Measurements from ENCODE around the gene FAM107B. TPM values are rescaled to one million over a fixed set of nuclear protein-coding genes. Genes with fewer than 3 reads are reported as not detected.

Gene FAM107B
- total RNA-seq, 3 donors from 2014 or later = 30.8 to 56.1 (median 51.8) TPM

DNA sequence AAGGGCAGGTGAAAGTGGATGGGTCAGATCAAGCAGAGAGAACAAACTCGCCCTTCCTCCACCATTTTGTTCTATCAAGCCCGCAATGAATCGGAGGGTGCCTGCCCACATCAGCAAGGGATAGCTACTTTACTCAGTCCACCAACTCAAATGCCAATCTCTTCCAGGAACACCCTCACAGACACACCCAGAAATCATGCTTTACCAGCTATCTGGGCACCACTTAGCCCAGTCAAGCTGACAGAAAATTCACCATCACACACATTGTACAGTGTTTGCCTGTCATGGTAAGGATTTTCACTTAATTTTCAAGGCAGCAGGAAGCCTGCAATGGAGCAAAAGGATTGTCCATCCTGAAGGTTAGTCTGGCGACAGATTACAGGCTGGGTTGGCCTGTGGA, 75.2 kb downstream of the FAM107B start:
- no peak for DNase-seq (ENCODE audit: low spot score in 2 of 2)
- intact Hi-C loops (cut with DNase I; ENCODE audit: low total_unique reads) = no loop called here
- Histone ChIP-seq H3K9me3 (no peaks in the 10 kb centered on the region), H3K4me3 (no peak overlapping the region), H3K27me3 (no peaks in the 10 kb centered on the region), H3K4me1 (no peaks in the 10 kb centered on the region), H3K27ac (no peak overlapping the region), H3K36me3 (no peaks in the 10 kb centered on the region)
- TF ChIP-seq POLR2AphosphoS5 (IDR thresholded peaks at IDR 0.05) (no peak), POLR2A (IDR thresholded peaks at IDR 0.05) (no peak)
- TF ChIP-seq, protein P1, sequence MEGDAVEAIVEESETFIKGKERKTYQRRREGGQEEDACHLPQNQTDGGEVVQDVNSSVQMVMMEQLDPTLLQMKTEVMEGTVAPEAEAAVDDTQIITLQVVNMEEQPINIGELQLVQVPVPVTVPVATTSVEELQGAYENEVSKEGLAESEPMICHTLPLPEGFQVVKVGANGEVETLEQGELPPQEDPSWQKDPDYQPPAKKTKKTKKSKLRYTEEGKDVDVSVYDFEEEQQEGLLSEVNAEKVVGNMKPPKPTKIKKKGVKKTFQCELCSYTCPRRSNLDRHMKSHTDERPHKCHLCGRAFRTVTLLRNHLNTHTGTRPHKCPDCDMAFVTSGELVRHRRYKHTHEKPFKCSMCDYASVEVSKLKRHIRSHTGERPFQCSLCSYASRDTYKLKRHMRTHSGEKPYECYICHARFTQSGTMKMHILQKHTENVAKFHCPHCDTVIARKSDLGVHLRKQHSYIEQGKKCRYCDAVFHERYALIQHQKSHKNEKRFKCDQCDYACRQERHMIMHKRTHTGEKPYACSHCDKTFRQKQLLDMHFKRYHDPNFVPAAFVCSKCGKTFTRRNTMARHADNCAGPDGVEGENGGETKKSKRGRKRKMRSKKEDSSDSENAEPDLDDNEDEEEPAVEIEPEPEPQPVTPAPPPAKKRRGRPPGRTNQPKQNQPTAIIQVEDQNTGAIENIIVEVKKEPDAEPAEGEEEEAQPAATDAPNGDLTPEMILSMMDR (IDR thresholded peaks at IDR 0.05) = no peak

DNA sequence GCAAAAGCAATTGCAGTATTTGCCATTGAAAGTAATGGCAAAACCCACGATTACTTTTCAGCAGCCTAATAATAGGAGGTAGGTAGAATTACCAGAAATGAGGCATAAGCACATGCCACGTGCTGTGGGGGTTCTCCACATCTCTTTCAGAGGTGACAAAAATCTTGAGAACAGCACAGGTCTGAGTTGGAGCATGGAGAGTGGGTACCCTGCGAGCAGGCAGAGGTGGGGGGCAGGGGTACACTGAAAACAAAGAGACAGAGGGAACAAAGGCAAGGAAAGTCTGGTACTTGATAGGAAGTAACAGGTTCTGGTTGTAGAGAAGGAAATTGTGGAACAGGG, 75.9 kb downstream of the FAM107B start:
- intact Hi-C loops (cut with DNase I; ENCODE audit: low total_unique reads) = no loop called here
- H3K36me3 ChIP-seq = no peaks in the 10 kb centered on the region
- no peaks in the 10 kb centered on the region for H3K27me3 ChIP-seq
- no peaks in the 10 kb centered on the region for H3K4me1 ChIP-seq
- no peak for DNase-seq (ENCODE audit: low spot score in 2 of 2)
- no peak overlapping the region for H3K27ac ChIP-seq
- no peak for TF ChIP-seq POLR2A (IDR thresholded peaks at IDR 0.05)
- TF ChIP-seq, protein P1 (IDR thresholded peaks at IDR 0.05) = no peak
- TF ChIP-seq POLR2AphosphoS5 (IDR thresholded peaks at IDR 0.05) = no peak
- H3K4me3 ChIP-seq = no peak overlapping the region
- H3K9me3 ChIP-seq = no peaks in the 10 kb centered on the region

DNA sequence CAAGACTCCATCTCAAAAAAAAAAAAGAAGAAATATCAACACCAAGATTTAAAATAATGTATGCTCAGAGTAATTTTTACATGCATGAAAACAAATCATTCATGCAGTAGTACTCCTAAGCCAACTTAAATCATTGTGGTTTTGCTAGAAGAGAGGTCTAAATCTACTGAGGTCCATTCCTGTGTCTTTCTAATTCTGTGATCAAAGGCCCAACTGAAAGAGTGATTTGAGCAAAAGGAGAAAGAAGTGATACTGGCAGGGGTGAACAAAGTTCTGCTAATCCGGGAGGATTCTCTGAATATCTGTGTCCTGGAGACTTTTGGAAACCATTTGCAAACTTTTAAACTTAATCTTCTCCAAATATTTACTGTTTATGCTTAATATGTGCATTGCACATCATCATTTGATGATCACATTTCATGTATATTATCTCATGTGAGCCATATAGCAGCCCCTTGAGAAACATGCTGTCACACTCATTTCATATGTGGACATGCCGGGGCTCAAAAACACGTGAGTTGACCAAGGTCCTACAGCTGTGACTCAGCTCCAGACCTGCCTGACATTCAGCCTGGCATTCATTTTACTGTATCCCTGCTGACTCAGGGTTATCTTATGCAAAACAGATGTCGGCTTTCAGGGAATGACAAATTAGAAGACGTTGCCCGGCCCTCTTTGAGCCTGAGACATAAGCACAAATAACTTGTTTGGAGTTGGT, 76.4 kb downstream of the FAM107B start:
- Histone ChIP-seq H3K9me3 (no peaks in the 10 kb centered on the region), H3K36me3 (no peaks in the 10 kb centered on the region), H3K4me1 (no peaks in the 10 kb centered on the region), H3K27ac (no peak overlapping the region), H3K27me3 (no peaks in the 10 kb centered on the region), H3K4me3 (no peak overlapping the region)
- DNase-seq (ENCODE audit: low spot score in 2 of 2) = no peak
- TF ChIP-seq, protein P1 (IDR thresholded peaks at IDR 0.05) = no peak
- TF ChIP-seq POLR2AphosphoS5 (IDR thresholded peaks at IDR 0.05) = no peak
- TF ChIP-seq POLR2A (IDR thresholded peaks at IDR 0.05) = no peak
- intact Hi-C loops (cut with DNase I; ENCODE audit: low total_unique reads) = no loop called here

DNA sequence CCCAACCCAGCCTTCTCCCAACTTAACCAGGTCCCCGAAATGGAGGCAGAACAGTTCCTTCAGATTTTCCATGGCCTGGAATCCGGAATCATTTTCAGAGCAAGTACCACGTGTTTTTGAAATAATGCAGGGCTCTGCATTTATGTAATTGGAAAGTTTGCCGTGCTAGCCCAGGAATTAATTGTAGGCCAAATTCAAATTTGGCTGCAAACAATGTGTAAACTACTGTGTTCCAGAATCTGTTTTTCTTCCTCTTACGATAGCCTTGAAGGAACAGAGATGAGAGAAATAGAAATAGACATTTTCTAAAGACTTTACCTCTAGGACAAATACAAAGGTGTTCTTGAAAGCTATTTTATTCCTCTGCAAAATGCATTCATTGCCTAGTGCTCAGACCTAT, 77.4 kb downstream of the FAM107B start:
- H3K9me3 ChIP-seq = no peaks in the 10 kb centered on the region
- no peak overlapping the region for H3K4me3 ChIP-seq
- no peak for TF ChIP-seq POLR2A (IDR thresholded peaks at IDR 0.05)
- TF ChIP-seq, protein P1 (IDR thresholded peaks at IDR 0.05) = no peak
- no peak for TF ChIP-seq POLR2AphosphoS5 (IDR thresholded peaks at IDR 0.05)
- no peak overlapping the region for H3K27ac ChIP-seq
- no peaks in the 10 kb centered on the region for H3K4me1 ChIP-seq
- DNase-seq (ENCODE audit: low spot score in 2 of 2) = no peak
- H3K27me3 ChIP-seq = no peaks in the 10 kb centered on the region
- intact Hi-C loops (cut with DNase I; ENCODE audit: low total_unique reads) = no loop called here
- H3K36me3 ChIP-seq = no peaks in the 10 kb centered on the region

DNA sequence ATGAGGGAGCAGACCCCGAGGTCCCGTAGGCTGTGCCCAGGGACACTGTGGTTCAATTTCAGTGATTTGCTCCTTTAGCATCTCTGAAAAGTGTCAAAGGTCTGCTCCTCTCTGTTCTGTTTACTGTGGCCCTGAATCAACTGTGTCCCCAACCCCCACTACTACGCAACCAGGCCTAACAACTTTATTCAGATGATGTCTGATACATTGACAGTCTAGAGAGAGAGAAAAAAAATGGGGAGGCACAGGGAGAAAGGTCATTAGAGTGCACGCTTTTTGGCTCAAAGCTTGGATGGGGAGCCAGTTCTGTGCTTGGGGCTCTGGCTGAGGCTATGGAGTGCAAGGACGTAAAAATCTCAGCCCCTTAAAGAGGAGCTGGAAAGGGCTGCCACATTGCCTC, 77.9 kb downstream of the FAM107B start:
- no peaks in the 10 kb centered on the region for H3K36me3 ChIP-seq
- intact Hi-C loops (cut with DNase I; ENCODE audit: low total_unique reads) = no loop called here
- H3K4me1 ChIP-seq = no peaks in the 10 kb centered on the region
- H3K9me3 ChIP-seq = no peaks in the 10 kb centered on the region
- H3K27me3 ChIP-seq = no peaks in the 10 kb centered on the region
- no peak overlapping the region for H3K27ac ChIP-seq
- TF ChIP-seq, protein P1 (IDR thresholded peaks at IDR 0.05) = no peak
- TF ChIP-seq POLR2AphosphoS5 (IDR thresholded peaks at IDR 0.05) (no peak), POLR2A (IDR thresholded peaks at IDR 0.05) (no peak)
- DNase-seq (ENCODE audit: low spot score in 2 of 2) = no peak
- H3K4me3 ChIP-seq = no peak overlapping the region

Measured in breast epithelium (tissue), 4 donors.